GM12878 (cell line): ENCODE results near the gene SSH2. TPM values are rescaled to one million over a fixed set of nuclear protein-coding genes. Genes with fewer than 3 reads are reported as not detected.
"Not testable (repeated sequence)": the region's sequence is repeated elsewhere in the genome, so short reads cannot be mapped to it uniquely, and the experiment has no call there.

Source experiments
- ATAC-seq: fragments of 200-7000 bp; cut with Tn5 transposase; 3 replicates; pipeline ENCODE4 v1.9.1; 2020; ENCODE audit warnings: mild to moderate bottlenecking, moderate library complexity
- BruUV-seq: library from RNA; stranded (reverse); fragments of 400-500 nt; replicated peaks from 2 replicates; lab custom pipeline; 2021; lab: Mats Ljungman, UMichigan
- CTCF ChIA-PET: fragments of 300-600 bp; sonication (Branson Sonifier 250); formaldehyde crosslinking; extraction: SDS; loops from one replicate; lab custom pipeline; 2021; ENCODE audit warnings: inconsistent platforms; lab: Yijun Ruan, JAX
- POLR2A ChIA-PET: fragments of 350-600 bp; formaldehyde crosslinking; extraction: SDS; loops from one replicate; lab custom pipeline; 2021; ENCODE audit warnings: inconsistent platforms; lab: Charles Lee
- RAD21 ChIA-PET: fragments of 300-600 bp; sonication (Branson Sonifier 250); formaldehyde crosslinking; loops from one replicate; lab custom pipeline; 2023; ENCODE audit warnings: antibody characterized with exemption; ENCODE audit not compliant: unreplicated experiment; lab: Charles Lee
- SMC1A ChIA-PET: fragments of 300-600 bp; sonication (Branson Sonifier 250); formaldehyde crosslinking; loops from one replicate; lab custom pipeline; 2023; ENCODE audit not compliant: unreplicated experiment, uncharacterized antibody; lab: Charles Lee
- DNase-seq: peaks from one replicate; pipeline ENCODE4 v3.0.0-alpha.2; 2011; ENCODE audit warnings: low read depth, low spot score
- FAIRE-seq: peaks from 3 replicates; lab custom pipeline; 2011; peaks lifted over from hg19 to GRCh38; lab: Jason Lieb, UNC
- H2AFZ ChIP-seq: 2 replicates; pipeline ENCODE4 v1.6.0; 2011; ENCODE audit warnings: low read depth, low read length, control low read depth; ENCODE audit not compliant: control insufficient read depth
- H3K27ac ChIP-seq: 2 replicates; pipeline ENCODE4 v1.5.1; 2011; ENCODE audit warnings: control low read depth; ENCODE audit not compliant: control insufficient read depth, insufficient read depth
- H3K27me3 ChIP-seq, 2 experiments: replicated peaks in 1 of 2; 2 replicates each; pipeline versions ENCODE4 v1.6.0 to v1.6.1; 2011; ENCODE audit warnings: low read length in 1 of 2; ENCODE audit not compliant: control insufficient read depth in 2 of 2, insufficient read depth in 2 of 2
- H3K36me3 ChIP-seq, 2 experiments: 2 replicates each; pipeline ENCODE4 v1.5.1; 2011; ENCODE audit warnings: low read length in 1 of 2; ENCODE audit not compliant: control insufficient read depth in 2 of 2, insufficient read depth in 2 of 2
- H3K4me1 ChIP-seq: 2 replicates; pipeline ENCODE4 v1.6.1; 2011; ENCODE audit warnings: mild to moderate bottlenecking, low read length, moderate library complexity, mixed read lengths; ENCODE audit not compliant: control insufficient read depth, insufficient read depth
- H3K4me2 ChIP-seq: 2 replicates; pipeline ENCODE4 v1.6.0; 2011; ENCODE audit warnings: control low read depth; ENCODE audit not compliant: control insufficient read depth, insufficient read depth
- H3K4me3 ChIP-seq: fragments of 200-600 bp; sonication (generic); 2 replicates; pipeline ENCODE4 v1.5.1; 2016
- H3K79me2 ChIP-seq: 2 replicates; pipeline ENCODE4 v1.6.0; 2011; ENCODE audit warnings: low read length; ENCODE audit not compliant: control insufficient read depth, insufficient read depth
- H3K9ac ChIP-seq: 2 replicates; pipeline ENCODE4 v1.8.0; 2011; ENCODE audit warnings: low read length, control low read depth, mixed read lengths; ENCODE audit not compliant: control insufficient read depth, insufficient read depth
- H3K9me3 ChIP-seq: replicated peaks from 3 replicates; pipeline ENCODE4 v1.5.1; 2011; ENCODE audit warnings: mild to moderate bottlenecking, low read length; ENCODE audit not compliant: control insufficient read depth, insufficient read depth
- H4K20me1 ChIP-seq: 2 replicates; pipeline ENCODE4 v1.6.0; 2011; ENCODE audit not compliant: control insufficient read depth, insufficient read depth
- BCLAF1 ChIP-seq: fragments of 450-650 bp; IDR thresholded peaks from 2 replicates; pipeline ENCODE4 v1.6.1; 2017; ENCODE audit warnings: antibody characterized with exemption, mild to moderate bottlenecking, moderate library complexity
- CBFB ChIP-seq: IDR thresholded peaks from 2 replicates; pipeline ENCODE4 v1.6.1; 2016; ENCODE audit warnings: antibody characterized with exemption, low read depth
- DPF2 ChIP-seq: fragments of 450-650 bp; IDR thresholded peaks from 2 replicates; pipeline ENCODE4 v1.6.1; 2017; ENCODE audit warnings: mild to moderate bottlenecking
- HDAC6 ChIP-seq: fragments of 200-600 bp; sonication (generic); IDR thresholded peaks from one replicate; pipeline ENCODE4 v1.8.0; 2017; ENCODE audit warnings: antibody characterized with exemption; ENCODE audit not compliant: unreplicated experiment
- HDGF ChIP-seq: fragments of 450-650 bp; IDR thresholded peaks from 2 replicates; pipeline ENCODE4 v1.6.1; 2016; ENCODE audit warnings: antibody characterized with exemption
- KAT2A ChIP-seq: conservative IDR thresholded peaks from 2 replicates; pipeline ENCODE4 v1.6.1; 2011; ENCODE audit warnings: low read depth, low read length; ENCODE audit not compliant: control insufficient read depth
- MEF2A ChIP-seq: IDR thresholded peaks from 2 replicates; pipeline ENCODE4 v1.6.1; 2011; ENCODE audit warnings: low read depth, mild to moderate bottlenecking, low read length, moderate library complexity; ENCODE audit not compliant: insufficient read depth
- PAX8 ChIP-seq: fragments of 450-650 bp; IDR thresholded peaks from 2 replicates; pipeline ENCODE4 v1.6.1; 2017; ENCODE audit warnings: mild to moderate bottlenecking, moderate library complexity
- RCOR1 ChIP-seq: conservative IDR thresholded peaks from 2 replicates; pipeline ENCODE4 v1.6.1; 2012; ENCODE audit warnings: low read depth, low read length, improper control_type of control experiment
- RELB ChIP-seq: fragments of 450-650 bp; IDR thresholded peaks from 2 replicates; pipeline ENCODE4 v1.6.1; 2017; ENCODE audit warnings: low read depth, mild to moderate bottlenecking, moderate library complexity
- RFX5 ChIP-seq: IDR thresholded peaks from 2 replicates; pipeline ENCODE4 v1.6.1; 2011; ENCODE audit warnings: low read depth, low read length, improper control_type of control experiment
- SIX5 ChIP-seq: IDR thresholded peaks from 2 replicates; pipeline ENCODE4 v1.6.1; 2011; ENCODE audit warnings: mild to moderate bottlenecking, low read depth, low read length, moderate library complexity; ENCODE audit not compliant: severe bottlenecking
- TCF3 ChIP-seq: IDR thresholded peaks from 2 replicates; pipeline ENCODE4 v1.6.1; 2012; ENCODE audit warnings: low read depth, mild to moderate bottlenecking, low read length, borderline replicate concordance; ENCODE audit not compliant: insufficient read depth
- ZNF217 ChIP-seq: fragments of 450-650 bp; IDR thresholded peaks from 2 replicates; pipeline ENCODE4 v1.6.1; 2017; ENCODE audit warnings: antibody characterized with exemption, mild to moderate bottlenecking
- ZNF274 ChIP-seq: IDR thresholded peaks from one replicate; pipeline ENCODE4 v1.8.0; 2011; ENCODE audit not compliant: insufficient read length, insufficient read depth
- WGBS: methylation state at CpG from one replicate; pipeline ENCODE4 v1.1.6; 2016; ENCODE audit warnings: low lambda C conversion rate; ENCODE audit not compliant: insufficient replicate concordance, insufficient coverage; ENCODE audit errors: missing lambda C conversion rate; 5-methylcytosine and 5-hydroxymethylcytosine counted together
- in situ Hi-C: fragments of 300-500 bp; cut with MboI; formaldehyde crosslinking; loops from 9 replicates; pipeline ENCODE4 v1.14.3; 2018; ENCODE audit warnings: mixed read lengths
- intact Hi-C: fragments of 100-400 bp; cut with micrococcal nuclease; formaldehyde crosslinking; loops from one replicate; pipeline ENCODE4 v1.14.2; 2022; ENCODE audit not compliant: unreplicated experiment
- polyA plus RNA-seq, 11 experiments: library from polyadenylated mRNA; depleted of rRNA in 4 of 11; unstranded in 6 of 11; stranded (reverse) in 5 of 11; fragments of >200 nt; fragmentation: Nextera tagmentation in 4 of 11; fragmentation: Illumina TruSeq in 1 of 11; extraction: Ambion mirVana in 4 of 11; extraction: Trizol in 1 of 11; gene quantifications; 1 replicate in 1 of 11; 2 replicates in 10 of 11; pipeline versions ENCODE4 v1.2.1 to v1.2.3, GENCODE V29; 2011 to 2016; ENCODE audit warnings: inconsistent platforms in 2 of 11, missing spikeins in 2 of 11, low read depth in 1 of 11
- total RNA-seq, 4 experiments: library from RNA; depleted of rRNA in 3 of 4; stranded (reverse); fragments of >200 nt in 3 of 4; fragmentation: Illumina TruSeq in 1 of 4; extraction: Trizol in 1 of 4; gene quantifications; 2 replicates each; pipeline versions ENCODE4 v1.2.1 to v1.2.3, GENCODE V29; 2013 to 2021

The SSH2 gene
- total and polyA plus RNA-seq, 10 of the 15 experiments (the other 5 are each of a cell fraction or from before 2014, with no cell fraction given), result 9.3 to 65.9 (median 34.0) TPM

- in situ Hi-C loops, result no loop called here
- H3K4me1 ChIP-seq, result no peaks in the 10 kb centered on the region
- POLR2A ChIA-PET, result no interaction called here
- no peaks in the 10 kb centered on the region for H4K20me1 ChIP-seq
- no peak overlapping the region for H2AFZ ChIP-seq
- TF ChIP-seq ZNF217 (no peak), HDGF (no peak), DPF2 (no peak), SIX5 (no peak), KAT2A (no peak), RELB (no peak), PAX8 (no peak), TCF3 (no peak), ZNF274 (no peak), RFX5 (no peak), RCOR1 (no peak), BCLAF1 (no peak), HDAC6 (no peak), CBFB (no peak), MEF2A (no peak)
- TF ChIP-seq, all 136 proteins: peak for 0
- Histone ChIP-seq H3K79me2 (no peaks in the 10 kb centered on the region), H3K27ac (no peak overlapping the region), H3K4me2 (no peak overlapping the region), H3K27me3 (no peaks in the 10 kb centered on the region), H3K9me3 (peaks cover 4% of the 10 kb centered on the region; the same call in 2 of the 3 replicates), H3K9ac (no peak overlapping the region), H3K4me3 (no peak overlapping the region), H3K36me3 (no peaks in the 10 kb centered on the region)
- FAIRE-seq, result no peak
- no TSS peak for BruUV-seq
- DNase-seq, result no peak
- intact Hi-C loops, result no loop called here
- CTCF ChIA-PET, result no interaction called here
- RAD21 ChIA-PET, result no interaction called here
- no peak for ATAC-seq
- SMC1A ChIA-PET, result no interaction called here
Observed at GRCh38 chr17:29857823-29858222, 72.2 kb downstream of the SSH2 start.

GRCh38 chr17:29857105-29857504 is 72.9 kb downstream of the SSH2 start:
- H2AFZ ChIP-seq, BruUV-seq, H3K4me3 ChIP-seq, POLR2A ChIA-PET, H3K9ac ChIP-seq, H3K4me1 ChIP-seq, FAIRE-seq, CTCF ChIA-PET, ATAC-seq, H3K9me3 ChIP-seq, H3K27ac ChIP-seq, H3K27me3 ChIP-seq, intact Hi-C loops, H3K79me2 ChIP-seq, DNase-seq, H3K4me2 ChIP-seq, in situ Hi-C loops, H4K20me1 ChIP-seq, H3K36me3 ChIP-seq, SMC1A ChIA-PET, RAD21 ChIA-PET: not testable (repeated sequence)
- WGBS, result 81% methylated on average over 4 of the region's 4 CpGs
